ENCODE results near the gene GPRC5A.

DNA sequence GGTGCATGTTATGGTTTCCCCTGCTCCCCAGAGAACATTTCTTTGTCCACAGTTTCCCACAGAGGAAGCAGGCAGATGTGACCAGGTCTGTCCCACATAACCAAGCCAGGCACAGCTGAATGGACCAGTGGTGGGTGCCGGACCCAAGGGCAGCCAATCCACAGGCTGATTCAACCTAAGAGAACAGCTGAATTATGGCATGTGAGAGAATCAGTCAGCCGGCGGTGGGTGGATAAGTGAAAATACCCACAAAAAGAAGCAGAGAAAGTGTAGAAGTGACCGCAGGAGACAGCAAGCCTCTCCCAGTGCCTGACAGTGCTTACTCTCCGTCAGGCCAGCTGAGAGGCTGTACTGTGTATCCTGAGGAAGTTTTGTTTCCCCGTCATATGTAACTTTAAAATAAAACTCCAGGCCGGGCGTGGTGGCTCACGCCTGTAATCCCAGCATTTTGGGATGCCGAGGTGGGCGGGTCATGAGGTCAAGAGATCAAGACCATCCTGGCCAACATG lies 45.7 kb downstream of the GPRC5A start:
- TF ChIP-seq, protein P1, sequence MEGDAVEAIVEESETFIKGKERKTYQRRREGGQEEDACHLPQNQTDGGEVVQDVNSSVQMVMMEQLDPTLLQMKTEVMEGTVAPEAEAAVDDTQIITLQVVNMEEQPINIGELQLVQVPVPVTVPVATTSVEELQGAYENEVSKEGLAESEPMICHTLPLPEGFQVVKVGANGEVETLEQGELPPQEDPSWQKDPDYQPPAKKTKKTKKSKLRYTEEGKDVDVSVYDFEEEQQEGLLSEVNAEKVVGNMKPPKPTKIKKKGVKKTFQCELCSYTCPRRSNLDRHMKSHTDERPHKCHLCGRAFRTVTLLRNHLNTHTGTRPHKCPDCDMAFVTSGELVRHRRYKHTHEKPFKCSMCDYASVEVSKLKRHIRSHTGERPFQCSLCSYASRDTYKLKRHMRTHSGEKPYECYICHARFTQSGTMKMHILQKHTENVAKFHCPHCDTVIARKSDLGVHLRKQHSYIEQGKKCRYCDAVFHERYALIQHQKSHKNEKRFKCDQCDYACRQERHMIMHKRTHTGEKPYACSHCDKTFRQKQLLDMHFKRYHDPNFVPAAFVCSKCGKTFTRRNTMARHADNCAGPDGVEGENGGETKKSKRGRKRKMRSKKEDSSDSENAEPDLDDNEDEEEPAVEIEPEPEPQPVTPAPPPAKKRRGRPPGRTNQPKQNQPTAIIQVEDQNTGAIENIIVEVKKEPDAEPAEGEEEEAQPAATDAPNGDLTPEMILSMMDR (IDR thresholded peaks at IDR 0.05), result no peak
- no peak for TF ChIP-seq POLR2A (IDR thresholded peaks at IDR 0.05)
